DND-41 (cell line): ENCODE data around the gene SFXN5.

ENCODE experiments used
- EZH2 ChIP-seq: IDR thresholded peaks from 3 replicates; pipeline ENCODE4 v1.6.1; 2012; ENCODE audit warnings: borderline replicate concordance, low read depth, mild to moderate bottlenecking, moderate library complexity, low read length, inconsistent platforms; ENCODE audit not compliant: severe bottlenecking
- TF ChIP-seq, protein P1 (sequence below): IDR thresholded peaks from 2 replicates; pipeline ENCODE4 v1.5.1; 2012; ENCODE audit warnings: borderline replicate concordance, low read length, moderate library complexity, mild to moderate bottlenecking; ENCODE audit not compliant: poor library complexity, severe bottlenecking; ENCODE audit errors: extremely low read depth

DNA sequence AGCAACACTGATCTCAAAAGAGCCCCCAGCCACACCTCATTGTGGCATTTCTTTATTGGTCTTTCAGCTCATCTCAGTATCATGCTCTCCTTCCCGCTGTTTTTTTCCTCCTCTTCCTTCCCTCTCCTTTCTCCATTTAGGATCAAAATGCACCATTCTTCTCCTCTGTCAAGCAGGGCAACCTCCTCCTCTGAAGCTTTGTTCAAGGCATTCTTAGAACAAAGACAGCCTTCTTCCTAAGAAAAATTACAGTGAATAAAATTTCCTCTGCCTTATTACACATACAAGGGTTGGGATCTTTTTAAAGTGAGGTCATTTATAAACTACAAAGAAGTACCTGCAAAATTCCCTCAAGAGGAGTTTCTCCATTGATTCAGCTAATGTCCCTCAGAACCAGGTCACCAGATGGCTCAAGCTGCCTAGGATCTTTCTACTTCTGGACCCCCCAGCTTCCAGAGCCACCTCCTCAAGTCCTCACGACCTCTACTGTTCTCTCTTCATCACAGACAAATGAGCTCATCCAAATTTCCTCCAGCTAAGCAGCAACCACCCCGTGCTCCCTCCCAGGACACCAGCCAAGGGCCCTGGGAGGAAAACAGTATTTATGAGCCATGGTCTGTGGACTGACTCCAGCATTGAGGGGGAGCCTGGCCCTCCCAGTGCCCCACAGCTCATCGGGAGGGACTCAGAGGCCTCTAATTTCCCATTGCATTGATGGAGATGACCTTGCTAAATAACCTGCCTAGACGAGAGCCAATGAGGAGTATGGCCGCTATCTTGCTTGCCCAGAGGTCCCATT is 18.0 kb downstream of the SFXN5 start:
- TF ChIP-seq, protein P1, sequence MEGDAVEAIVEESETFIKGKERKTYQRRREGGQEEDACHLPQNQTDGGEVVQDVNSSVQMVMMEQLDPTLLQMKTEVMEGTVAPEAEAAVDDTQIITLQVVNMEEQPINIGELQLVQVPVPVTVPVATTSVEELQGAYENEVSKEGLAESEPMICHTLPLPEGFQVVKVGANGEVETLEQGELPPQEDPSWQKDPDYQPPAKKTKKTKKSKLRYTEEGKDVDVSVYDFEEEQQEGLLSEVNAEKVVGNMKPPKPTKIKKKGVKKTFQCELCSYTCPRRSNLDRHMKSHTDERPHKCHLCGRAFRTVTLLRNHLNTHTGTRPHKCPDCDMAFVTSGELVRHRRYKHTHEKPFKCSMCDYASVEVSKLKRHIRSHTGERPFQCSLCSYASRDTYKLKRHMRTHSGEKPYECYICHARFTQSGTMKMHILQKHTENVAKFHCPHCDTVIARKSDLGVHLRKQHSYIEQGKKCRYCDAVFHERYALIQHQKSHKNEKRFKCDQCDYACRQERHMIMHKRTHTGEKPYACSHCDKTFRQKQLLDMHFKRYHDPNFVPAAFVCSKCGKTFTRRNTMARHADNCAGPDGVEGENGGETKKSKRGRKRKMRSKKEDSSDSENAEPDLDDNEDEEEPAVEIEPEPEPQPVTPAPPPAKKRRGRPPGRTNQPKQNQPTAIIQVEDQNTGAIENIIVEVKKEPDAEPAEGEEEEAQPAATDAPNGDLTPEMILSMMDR: no peak
- no peak for TF ChIP-seq EZH2
